ENCODE data around the gene RMND1.

DNA sequence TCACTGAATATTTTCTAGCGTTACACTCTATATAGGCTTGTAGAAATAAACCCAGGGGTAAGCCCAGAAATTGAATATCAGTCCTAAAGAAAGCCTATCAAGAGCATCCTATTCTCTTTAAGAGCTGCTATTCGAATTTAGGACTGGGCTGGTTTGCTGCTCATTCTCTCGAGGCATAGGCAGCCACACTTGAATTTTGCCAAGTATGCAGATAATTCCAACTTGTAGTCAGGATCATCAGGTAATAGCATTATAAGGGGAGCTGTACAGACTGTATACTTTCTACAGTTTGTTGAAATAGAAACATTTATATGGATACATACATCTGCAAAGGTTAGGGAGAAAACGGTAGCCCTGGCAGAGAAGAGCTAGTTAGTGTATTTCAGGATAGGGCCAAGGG is 58.5 kb downstream of the RMND1 start:
- TF ChIP-seq EZH2 (IDR thresholded peaks at IDR 0.05; ENCODE audit: insufficient read depth, poor library complexity, severe bottlenecking) (no peak), EZH2phosphoT487 (IDR thresholded peaks at IDR 0.05; ENCODE audit: insufficient read depth, low read depth) (no peak)
